Mammary epithelial cell (primary cell): ENCODE data around the gene NT5DC4.

Source experiments
- EZH2 ChIP-seq: IDR thresholded peaks from 2 replicates; pipeline ENCODE4 v1.6.1; 2012; ENCODE audit warnings: low read length, inconsistent platforms, borderline replicate concordance
- TF ChIP-seq, protein P1 (sequence below), 2 donors: IDR thresholded peaks in 1 of 2; conservative IDR thresholded peaks in 1 of 2; 2 replicates each; pipeline ENCODE4 v1.5.1; 2011 to 2012; ENCODE audit warnings: inconsistent platforms in 2 of 2, low read length in 2 of 2, mild to moderate bottlenecking in 2 of 2, control low read depth in 1 of 2, low read depth in 1 of 2; ENCODE audit not compliant: insufficient read depth in 1 of 2; ENCODE audit errors: extremely low read depth in 1 of 2

DNA sequence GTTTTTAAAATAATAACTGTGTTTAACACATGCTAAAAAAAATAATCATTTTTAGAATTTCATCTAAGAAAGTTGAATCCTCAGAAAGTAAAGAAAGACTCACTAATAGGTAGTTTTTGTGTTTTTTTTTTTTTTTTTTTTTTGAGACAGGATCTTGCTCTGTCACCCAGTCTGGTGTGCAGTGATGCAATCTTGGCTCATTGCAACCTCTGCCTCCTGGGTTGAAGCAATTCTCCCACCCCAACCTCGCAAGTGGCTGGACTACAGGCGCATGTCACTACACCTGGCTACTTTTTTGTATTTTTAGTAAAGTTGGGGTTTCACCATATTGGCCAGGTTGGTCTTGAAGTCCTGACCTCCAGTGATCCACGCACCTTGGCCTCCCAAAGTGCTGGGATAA is 36.4 kb downstream of the NT5DC4 start:
- TF ChIP-seq, protein P1, sequence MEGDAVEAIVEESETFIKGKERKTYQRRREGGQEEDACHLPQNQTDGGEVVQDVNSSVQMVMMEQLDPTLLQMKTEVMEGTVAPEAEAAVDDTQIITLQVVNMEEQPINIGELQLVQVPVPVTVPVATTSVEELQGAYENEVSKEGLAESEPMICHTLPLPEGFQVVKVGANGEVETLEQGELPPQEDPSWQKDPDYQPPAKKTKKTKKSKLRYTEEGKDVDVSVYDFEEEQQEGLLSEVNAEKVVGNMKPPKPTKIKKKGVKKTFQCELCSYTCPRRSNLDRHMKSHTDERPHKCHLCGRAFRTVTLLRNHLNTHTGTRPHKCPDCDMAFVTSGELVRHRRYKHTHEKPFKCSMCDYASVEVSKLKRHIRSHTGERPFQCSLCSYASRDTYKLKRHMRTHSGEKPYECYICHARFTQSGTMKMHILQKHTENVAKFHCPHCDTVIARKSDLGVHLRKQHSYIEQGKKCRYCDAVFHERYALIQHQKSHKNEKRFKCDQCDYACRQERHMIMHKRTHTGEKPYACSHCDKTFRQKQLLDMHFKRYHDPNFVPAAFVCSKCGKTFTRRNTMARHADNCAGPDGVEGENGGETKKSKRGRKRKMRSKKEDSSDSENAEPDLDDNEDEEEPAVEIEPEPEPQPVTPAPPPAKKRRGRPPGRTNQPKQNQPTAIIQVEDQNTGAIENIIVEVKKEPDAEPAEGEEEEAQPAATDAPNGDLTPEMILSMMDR (conservative IDR thresholded peaks at IDR 0.05 in 1 of 2, IDR thresholded peaks at IDR 0.05 in 1 of 2; ENCODE audit: extremely low read depth in 1 of 2, insufficient read depth in 1 of 2, low read depth in 1 of 2, low read length in 2 of 2), result no peak
- no peak for TF ChIP-seq EZH2
